Measurements from ENCODE around the gene OR51M1. TPM values are rescaled to one million over a fixed set of nuclear protein-coding genes. Genes with fewer than 3 reads are reported as not detected.

Gene OR51M1
- total and polyA plus RNA-seq, 2 experiments from 2014 or later, result not detected

DNA sequence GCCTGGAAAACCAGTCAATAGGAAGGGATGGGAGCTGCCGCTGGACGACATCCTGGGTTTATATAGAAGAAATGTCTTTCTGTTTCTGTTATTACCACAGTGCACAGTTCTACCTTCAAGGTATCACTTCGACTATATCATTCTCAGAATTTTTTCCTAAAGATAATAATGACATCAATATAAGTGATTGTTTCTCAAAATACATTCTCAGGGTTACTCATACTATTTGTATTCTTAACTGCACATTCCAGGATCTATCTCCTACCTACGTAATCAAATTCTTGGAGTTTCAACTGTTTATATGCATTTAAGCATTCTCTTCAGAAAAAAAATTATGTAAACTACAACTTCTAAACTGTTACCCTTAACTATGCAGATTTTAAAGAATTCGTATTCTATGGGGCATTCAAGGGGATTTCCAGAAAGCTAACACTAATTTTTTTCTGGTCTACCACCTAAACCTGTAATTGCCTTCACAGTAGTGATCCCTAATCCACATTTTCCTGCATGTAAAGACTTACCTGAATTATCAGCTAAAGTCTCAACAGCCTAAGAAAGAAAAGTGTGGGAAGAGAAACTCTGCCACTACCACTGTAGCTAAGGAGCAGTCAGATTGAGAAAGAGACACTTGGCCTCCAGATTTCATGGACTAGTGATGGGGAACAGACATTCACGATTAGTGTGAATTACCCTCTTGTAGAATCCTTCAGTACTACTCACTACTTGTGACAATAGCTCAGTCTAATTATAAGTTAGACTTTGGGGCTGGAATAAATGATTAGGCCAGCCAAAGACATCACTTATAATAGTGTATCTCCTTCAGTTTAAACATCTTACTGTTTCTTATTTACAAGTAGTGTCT, 39.9 kb upstream of the OR51M1 start, which contains the start of gene OR51B5:
Gene OR51B5, minus strand, starts transcription at position 51 of the 862 bp plus-strand sequence. Its CDS starts 0 bp downstream, at position 51.
- Histone ChIP-seq H3K9ac (no peak within 1 kb of the TSS), H3K9me3 (ENCODE audit: low read depth) (no peaks in the 10 kb centered on the region), H3K4me3 (no peak within 1 kb of the TSS), H4K20me1 (ENCODE audit: insufficient read depth) (no peaks in the 10 kb centered on the region), H3K36me3 (ENCODE audit: low read depth) (no peaks in the 10 kb centered on the region), H3K4me1 (ENCODE audit: insufficient read depth) (peaks cover 6% of the 10 kb centered on the region), H3K4me2 (ENCODE audit: unreplicated experiment) (no peak within 1 kb of the TSS), H3K27ac (no peak within 1 kb of the TSS), H3K79me2 (ENCODE audit: insufficient read depth) (no peaks in the 10 kb centered on the region), H3K9me2 (ENCODE audit: insufficient read depth) (peaks cover 3% of the 10 kb centered on the region; the same call in 1 of the 2 replicates), H2AFZ (peak within 1 kb of the TSS; percentile 22; the same call in 1 of the 2 replicates), H3K27me3 (replicated peaks; ENCODE audit: insufficient read depth) (no peaks in the 10 kb centered on the region), H3F3A (ENCODE audit: insufficient read depth) (no peaks in the 10 kb centered on the region)
- WGBS, 2 experiments (ENCODE audit: low coverage in 1 of 2, low lambda C conversion rate in 2 of 2, missing lambda C conversion rate in 2 of 2), result 64% methylated on average over 6 of the region's 6 CpGs
- in situ Hi-C loops (cut with MboI), result no loop called here
- TF ChIP-seq EZH2 (IDR thresholded peaks at IDR 0.05; ENCODE audit: insufficient read depth, poor library complexity, severe bottlenecking) (no peak), EZH2phosphoT487 (IDR thresholded peaks at IDR 0.05; ENCODE audit: insufficient read depth, low read depth) (no peak)
- DNase-seq, result no peak

DNA sequence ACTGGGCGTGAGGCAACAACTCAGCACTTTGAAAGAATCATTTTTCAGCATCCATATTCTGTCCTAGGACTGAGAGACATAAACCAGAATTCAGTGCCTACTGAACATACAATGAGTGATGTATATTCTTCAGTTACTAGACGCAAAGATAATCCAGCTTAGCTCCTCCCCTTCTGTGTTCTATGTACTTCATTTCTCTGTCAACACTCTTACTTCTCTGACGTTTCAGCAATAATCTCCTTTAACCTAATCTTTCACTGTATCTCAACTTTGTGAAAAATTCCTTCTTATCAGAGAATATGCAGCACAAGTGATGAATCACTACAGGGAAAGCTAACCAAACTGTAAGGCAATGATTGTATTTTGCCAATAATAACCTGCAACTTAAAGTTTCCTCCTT, 37.8 kb upstream of the OR51M1 start:
- no peak overlapping the region for H3K4me3 ChIP-seq
- WGBS, 2 experiments (ENCODE audit: low coverage in 1 of 2, low lambda C conversion rate in 2 of 2, missing lambda C conversion rate in 2 of 2), result 52 to 68% methylated on average over 3 of the region's 3 CpGs
- no peak overlapping the region for H3K27ac ChIP-seq
- H3K9me2 ChIP-seq (ENCODE audit: insufficient read depth), result peaks cover 3% of the 10 kb centered on the region; the same call in 1 of the 2 replicates
- in situ Hi-C loops (cut with MboI), result no loop called here
- H3K27me3 ChIP-seq (replicated peaks; ENCODE audit: insufficient read depth), result no peaks in the 10 kb centered on the region
- DNase-seq, result no peak
- H3K4me2 ChIP-seq (ENCODE audit: unreplicated experiment), result no peak overlapping the region
- H3K79me2 ChIP-seq (ENCODE audit: insufficient read depth), result no peaks in the 10 kb centered on the region
- peaks cover 6% of the 10 kb centered on the region for H3K4me1 ChIP-seq (ENCODE audit: insufficient read depth)
- H2AFZ ChIP-seq, result no peak overlapping the region
- H3K9ac ChIP-seq, result no peak overlapping the region
- no peaks in the 10 kb centered on the region for H3K9me3 ChIP-seq (ENCODE audit: low read depth)
- no peaks in the 10 kb centered on the region for H4K20me1 ChIP-seq (ENCODE audit: insufficient read depth)
- H3K36me3 ChIP-seq (ENCODE audit: low read depth), result no peaks in the 10 kb centered on the region
- no peak for TF ChIP-seq EZH2 (IDR thresholded peaks at IDR 0.05; ENCODE audit: insufficient read depth, poor library complexity, severe bottlenecking)
- no peak for TF ChIP-seq EZH2phosphoT487 (IDR thresholded peaks at IDR 0.05; ENCODE audit: insufficient read depth, low read depth)
- H3F3A ChIP-seq (ENCODE audit: insufficient read depth), result no peaks in the 10 kb centered on the region

DNA sequence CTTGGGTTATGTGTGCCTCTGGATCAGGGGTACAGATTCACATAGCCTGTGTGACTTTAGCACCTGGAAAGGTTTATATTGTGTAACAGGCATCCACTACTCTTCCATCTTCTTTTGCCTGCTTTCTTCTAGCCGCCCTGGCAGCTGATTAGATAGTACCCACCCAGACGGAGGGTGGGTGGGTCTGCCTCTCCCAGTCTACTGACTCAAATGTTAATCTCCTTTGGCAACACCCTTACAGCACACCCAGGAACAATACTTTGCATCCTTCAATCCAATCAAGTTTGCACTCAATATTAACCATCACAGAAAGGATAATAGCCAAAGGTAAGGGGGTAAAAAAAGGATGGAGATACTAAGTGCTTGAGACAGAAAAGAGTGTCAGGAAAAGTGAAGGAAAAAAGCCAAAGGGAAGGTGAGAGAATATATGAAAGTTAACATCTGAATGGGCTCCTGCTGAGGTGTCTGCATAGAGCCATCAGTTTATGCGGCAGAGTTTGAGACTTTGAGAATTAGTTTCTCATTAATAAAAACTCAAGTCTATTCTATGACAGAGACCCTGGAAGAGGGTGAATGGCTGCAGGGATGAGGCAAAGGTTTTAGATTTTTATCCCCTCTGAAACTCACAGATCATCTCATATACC, 34.9 kb upstream of the OR51M1 start:
- peaks cover 1% of the 10 kb centered on the region for H3K4me1 ChIP-seq (ENCODE audit: insufficient read depth)
- H3K9me2 ChIP-seq (ENCODE audit: insufficient read depth), result peaks cover 3% of the 10 kb centered on the region; the same call in 1 of the 2 replicates
- no peak for DNase-seq
- no peak overlapping the region for H2AFZ ChIP-seq
- no peaks in the 10 kb centered on the region for H3K79me2 ChIP-seq (ENCODE audit: insufficient read depth)
- in situ Hi-C loops (cut with MboI), result no loop called here
- no peak overlapping the region for H3K4me3 ChIP-seq
- no peaks in the 10 kb centered on the region for H3K9me3 ChIP-seq (ENCODE audit: low read depth)
- H3K9ac ChIP-seq, result no peak overlapping the region
- 29 to 35% methylated on average over 3 of the region's 3 CpGs for WGBS, 2 experiments (ENCODE audit: low coverage in 1 of 2, low lambda C conversion rate in 2 of 2, missing lambda C conversion rate in 2 of 2)
- H3K27ac ChIP-seq, result no peak overlapping the region
- no peak overlapping the region for H3K4me2 ChIP-seq (ENCODE audit: unreplicated experiment)
- H3K36me3 ChIP-seq (ENCODE audit: low read depth), result no peaks in the 10 kb centered on the region
- H4K20me1 ChIP-seq (ENCODE audit: insufficient read depth), result no peaks in the 10 kb centered on the region
- TF ChIP-seq EZH2phosphoT487 (IDR thresholded peaks at IDR 0.05; ENCODE audit: insufficient read depth, low read depth), result no peak
- no peak for TF ChIP-seq EZH2 (IDR thresholded peaks at IDR 0.05; ENCODE audit: insufficient read depth, poor library complexity, severe bottlenecking)
- no peaks in the 10 kb centered on the region for H3F3A ChIP-seq (ENCODE audit: insufficient read depth)
- H3K27me3 ChIP-seq (replicated peaks; ENCODE audit: insufficient read depth), result no peaks in the 10 kb centered on the region

DNA sequence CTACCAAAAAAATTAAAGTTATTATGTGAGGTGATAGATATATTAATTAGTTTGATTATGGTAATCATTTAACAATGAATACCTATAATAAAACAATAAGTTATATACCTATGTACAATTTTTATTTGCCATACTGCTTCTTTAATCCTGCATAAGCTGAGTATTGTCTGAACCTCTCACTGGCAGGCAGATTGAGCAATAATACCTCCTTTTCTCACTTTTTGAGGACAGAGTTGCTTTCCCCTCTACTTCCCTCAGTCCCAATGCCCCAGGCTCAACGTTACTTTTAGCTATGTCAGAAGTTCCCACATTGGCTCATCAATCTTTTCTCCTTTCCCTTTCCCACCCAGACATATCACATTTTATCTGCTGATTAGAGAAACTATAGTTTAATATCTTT, 34.1 kb upstream of the OR51M1 start:
- H3K9me3 ChIP-seq (ENCODE audit: low read depth), result no peaks in the 10 kb centered on the region
- WGBS, 2 experiments (ENCODE audit: low coverage in 1 of 2, low lambda C conversion rate in 2 of 2, missing lambda C conversion rate in 2 of 2), result 44 to 55% methylated on average over 1 of the region's 1 CpG
- H3K27me3 ChIP-seq (replicated peaks; ENCODE audit: insufficient read depth), result no peaks in the 10 kb centered on the region
- H3K9me2 ChIP-seq (ENCODE audit: insufficient read depth), result peaks cover 3% of the 10 kb centered on the region; the same call in 1 of the 2 replicates
- H3K4me2 ChIP-seq (ENCODE audit: unreplicated experiment), result no peak overlapping the region
- no peak for TF ChIP-seq EZH2phosphoT487 (IDR thresholded peaks at IDR 0.05; ENCODE audit: insufficient read depth, low read depth)
- TF ChIP-seq EZH2 (IDR thresholded peaks at IDR 0.05; ENCODE audit: insufficient read depth, poor library complexity, severe bottlenecking), result no peak
- no peak overlapping the region for H3K27ac ChIP-seq
- H2AFZ ChIP-seq, result no peak overlapping the region
- no peak overlapping the region for H3K9ac ChIP-seq
- no peak for DNase-seq
- no peaks in the 10 kb centered on the region for H3F3A ChIP-seq (ENCODE audit: insufficient read depth)
- no peak overlapping the region for H3K4me3 ChIP-seq
- no peaks in the 10 kb centered on the region for H4K20me1 ChIP-seq (ENCODE audit: insufficient read depth)
- no peaks in the 10 kb centered on the region for H3K79me2 ChIP-seq (ENCODE audit: insufficient read depth)
- in situ Hi-C loops (cut with MboI), result no loop called here
- H3K4me1 ChIP-seq (ENCODE audit: insufficient read depth), result no peaks in the 10 kb centered on the region
- H3K36me3 ChIP-seq (ENCODE audit: low read depth), result no peaks in the 10 kb centered on the region
